SK-N-MC (cell line): ENCODE results near the gene CDC6.

ENCODE experiments used
- EZH2 ChIP-seq: fragments of 200-600 bp; sonication (generic); IDR thresholded peaks from one replicate; pipeline ENCODE4 v1.6.1; 2017; ENCODE audit warnings: antibody characterized with exemption
- POLR2AphosphoS5 ChIP-seq: IDR thresholded peaks from 2 replicates; pipeline ENCODE4 v1.6.1; 2012; ENCODE audit warnings: mild to moderate bottlenecking, low read depth, low read length, borderline replicate concordance

GRCh38 chr17:40303708-40304551, 16.3 kb downstream of the CDC6 start:
- no peak; the same call in none of the 2 replicates for TF ChIP-seq POLR2AphosphoS5
- TF ChIP-seq EZH2: no peak
